ENCODE results near the gene GPRASP3. TPM values are rescaled to one million over a fixed set of nuclear protein-coding genes. Genes with fewer than 3 reads are reported as not detected.
A peak's percentile ranks its signal among the peaks of the same experiment; 100 is the strongest.

The GPRASP3 gene
- total RNA-seq, 8 experiments from 2014 or later: 1.3 to 10.9 (median 7.7) TPM

- peak; percentile 93 to 97 (median 95) for ATAC-seq (replicated peaks in 6 of 8)
- Histone ChIP-seq H3K4me1 (replicated peaks in 1 of 2) (peaks cover 0 to 2% of the 10 kb centered on the region in 2 donors), H3K27ac (peak overlapping the region; percentile 67 to 80), H3K4me3 (peak overlapping the region; percentile 46 to 89 (median 84))
- 0 to 20% methylated on average over 1 to 14 of the region's 22 CpGs; no CpG with 5 or more reads in 8 of the 10 experiments for WGBS, 10 experiments
- in situ Hi-C loops (cut with MboI; ENCODE audit: low pct_unique_long_range_greater_than_20kb in 2 of 9, low sequenced_read_pairs in 9 of 9, unreplicated experiment in 9 of 9): no loop called here
These were observed 48.6 kb downstream of the GPRASP3 start for GRCh38 chrX:102768987-102769761.

Other genes starting within 250 kb of the GPRASP3 start
- gene TCP11X2, start 248.9 kb upstream of the GPRASP3 start, total RNA-seq: not detected
- gene TMSB15A, start 204.0 kb upstream of the GPRASP3 start, total RNA-seq: 100 to 1,000 TPM in 4 of 8 experiments, 10 to 100 TPM in 1, 1 to 10 TPM in 1, not detected in 2; 4.5 to 378 (median 186) TPM
- gene ARMCX5, start 121.2 kb upstream of the GPRASP3 start, total RNA-seq: 10 to 100 TPM in 7 of 8 experiments, 1 to 10 TPM in 1; 9.1 to 36.3 (median 20.7) TPM
- 10 to 100 TPM in 5 of 8 experiments, 1 to 10 TPM in 3; 3.2 to 34.7 (median 16.4) TPM for gene GPRASP1, start 69.3 kb upstream of the GPRASP3 start, total RNA-seq
- 10 to 100 TPM in 7 of 8 experiments, 1 to 10 TPM in 1; 9.5 to 68.0 (median 52.6) TPM for gene GPRASP2, start 8.3 kb upstream of the GPRASP3 start, total RNA-seq
- 1 to 10 TPM in 2 of 8 experiments, under 1 TPM in 5, not detected in 1; 0.16 to 1.9 (median 0.41) TPM for gene RAB40AL, start 216.5 kb downstream of the GPRASP3 start, total RNA-seq